HepG2 (cell line): ENCODE measurements around the gene ZFAND6. TPM values are rescaled to one million over a fixed set of nuclear protein-coding genes. Genes with fewer than 3 reads are reported as not detected.
A peak's percentile ranks its signal among the peaks of the same experiment; 100 is the strongest.

Experiments
- ATF3 ChIP-seq: sonication (generic); formaldehyde crosslinking; IDR thresholded peaks from 2 replicates; pipeline ENCODE4 v1.4.0; 2020; ENCODE audit warnings: missing genetic modification reagents
- ETV5 ChIP-seq: IDR thresholded peaks from 2 replicates; pipeline ENCODE4 v1.6.1; 2018; ENCODE audit warnings: missing biosample characterization, missing genetic modification reagents, inconsistent platforms, borderline replicate concordance
- GATA4 ChIP-seq: sonication (generic); IDR thresholded peaks from 2 replicates; pipeline ENCODE4 v1.6.1; 2016; ENCODE audit warnings: antibody characterized with exemption, low read depth, borderline replicate concordance
- NFE2L1 ChIP-seq: sonication (generic); formaldehyde crosslinking; IDR thresholded peaks from 2 replicates; pipeline ENCODE4 v1.4.0; 2020; ENCODE audit warnings: missing genetic modification reagents, mild to moderate bottlenecking, borderline replicate concordance
- PBX2 ChIP-seq: IDR thresholded peaks from 2 replicates; pipeline ENCODE4 v1.6.1; 2016; ENCODE audit warnings: control low read depth
- POLR2A ChIP-seq, 2 experiments: IDR thresholded peaks; 2 replicates each; pipeline ENCODE4 v1.6.1; 2011; ENCODE audit warnings: low read depth in 2 of 2, low read length in 2 of 2, mild to moderate bottlenecking in 1 of 2, moderate library complexity in 1 of 2; ENCODE audit not compliant: insufficient read depth in 1 of 2
- RERE ChIP-seq: IDR thresholded peaks from 2 replicates; pipeline ENCODE4 v1.6.1; 2016; ENCODE audit warnings: low read depth, missing genetic modification reagents, missing compliant biosample characterization
- SUZ12 ChIP-seq: fragments of 150-350 bp; IDR thresholded peaks from 2 replicates; pipeline ENCODE4 v1.6.1; 2014; ENCODE audit warnings: low read depth, low read length
- TP53 ChIP-seq: sonication (generic); formaldehyde crosslinking; conservative IDR thresholded peaks from 2 replicates; pipeline ENCODE4 v1.4.0; 2020; ENCODE audit warnings: missing genetic modification reagents
- ZBTB38 ChIP-seq: sonication (generic); formaldehyde crosslinking; IDR thresholded peaks from 2 replicates; pipeline ENCODE4 v1.5.1; 2020; ENCODE audit warnings: mild to moderate bottlenecking, missing genetic modification reagents
- ZFP37 ChIP-seq: sonication (generic); formaldehyde crosslinking; IDR thresholded peaks from 2 replicates; pipeline ENCODE4 v1.4.0; 2020; ENCODE audit warnings: missing genetic modification reagents, borderline replicate concordance
- ZNF232 ChIP-seq: sonication (generic); formaldehyde crosslinking; IDR thresholded peaks from 2 replicates; pipeline ENCODE4 v1.4.0; 2020; ENCODE audit warnings: missing genetic modification reagents, borderline replicate concordance
- ZNF598 ChIP-seq: sonication (generic); formaldehyde crosslinking; IDR thresholded peaks from 2 replicates; pipeline ENCODE4 v1.5.1; 2020; ENCODE audit warnings: mild to moderate bottlenecking, missing genetic modification reagents, borderline replicate concordance
- ZNF704 ChIP-seq: sonication (generic); formaldehyde crosslinking; IDR thresholded peaks from 2 replicates; pipeline ENCODE4 v1.8.1; 2023; ENCODE audit warnings: mild to moderate bottlenecking, inconsistent platforms, moderate library complexity, missing genetic modification reagents, borderline replicate concordance
- ZNF740 ChIP-seq: sonication (generic); formaldehyde crosslinking; IDR thresholded peaks from 2 replicates; pipeline ENCODE4 v1.4.0; 2020; ENCODE audit warnings: missing genetic modification reagents
- ZNF776 ChIP-seq: sonication (generic); formaldehyde crosslinking; IDR thresholded peaks from 2 replicates; pipeline ENCODE4 v1.4.0; 2020; ENCODE audit warnings: mild to moderate bottlenecking, missing genetic modification reagents
- ZNF800 ChIP-seq: sonication (generic); formaldehyde crosslinking; IDR thresholded peaks from 2 replicates; pipeline ENCODE4 v1.4.0; 2020; ENCODE audit warnings: missing genetic modification reagents
- ZSCAN30 ChIP-seq: sonication (generic); formaldehyde crosslinking; IDR thresholded peaks from 2 replicates; pipeline ENCODE4 v1.5.0; 2020; ENCODE audit warnings: mild to moderate bottlenecking, missing genetic modification reagents
- polyA plus RNA-seq, 8 experiments: library from polyadenylated mRNA; depleted of rRNA in 3 of 8; stranded (reverse) in 7 of 8; unstranded in 1 of 8; fragments of >200 nt; fragmentation: Illumina TruSeq in 4 of 8; extraction: Trizol in 4 of 8; gene quantifications; 2 replicates each; pipeline versions ENCODE4 v1.2.1 to v1.2.3, GENCODE V29; 2011 to 2016; ENCODE audit warnings: low read depth in 4 of 8, missing spikeins in 1 of 8, mixed read lengths in 1 of 8; ENCODE audit not compliant: insufficient read depth in 1 of 8
- total RNA-seq, 5 experiments: library from RNA; depleted of rRNA; stranded (reverse); fragments of >200 nt; fragmentation: Illumina TruSeq; extraction: Trizol; gene quantifications; 2 replicates each; pipeline ENCODE4 v1.2.3, GENCODE V29; 2016; ENCODE audit warnings: low read depth in 1 of 5

Gene ZFAND6
- total and polyA plus RNA-seq, 2 of the 13 experiments (the other 11 are each of a cell fraction or from before 2014, with no cell fraction given), result 84.2 to 115 TPM

GRCh38 chr15:80173022-80173759 lies 113.7 kb downstream of the ZFAND6 start (continued):
- TF ChIP-seq RERE (CRISPR knock-in tag) (no peak), ZNF232 (CRISPR knock-in tag) (no peak), POLR2A (IDR thresholded peaks at IDR 0.05; ENCODE audit: insufficient read depth in 1 of 2, low read depth in 2 of 2, low read length in 2 of 2) (no peak), NFE2L1 (CRISPR knock-in tag) (no peak), PBX2 (CRISPR knock-in tag) (no peak), ZNF776 (peak; percentile 34; the same call in 1 of the 2 replicates), ZNF704 (no peak), SUZ12 (no peak), TP53 (CRISPR knock-in tag) (no peak), ZNF598 (no peak), ATF3 (no peak), ZBTB38 (no peak), ZNF740 (CRISPR knock-in tag) (no peak), ZNF800 (no peak), ZFP37 (CRISPR knock-in tag) (peak; percentile 32; the same call in 1 of the 2 replicates), ETV5 (CRISPR knock-in tag) (peak; percentile 9; the same call in 1 of the 2 replicates), ZSCAN30 (no peak), GATA4 (no peak)
